Smooth muscle cell (in vitro differentiated cells): Measurements from ENCODE around the gene TIAM2. TPM values are rescaled to one million over a fixed set of nuclear protein-coding genes. Genes with fewer than 3 reads are reported as not detected.

Source experiments
- DNase-seq: peaks from one replicate; lab custom pipeline; 2025; ENCODE audit not compliant: unreplicated experiment; lab: John Stamatoyannopoulos, UW
- H2AFZ ChIP-seq: fragments of 200-600 bp; sonication (generic); 2 replicates; pipeline ENCODE4 v1.6.0; 2016; ENCODE audit warnings: antibody characterized with exemption, low read depth, mild to moderate bottlenecking
- H3F3A ChIP-seq: fragments of 200-600 bp; sonication (generic); 2 replicates; pipeline ENCODE4 v1.6.0; 2017; ENCODE audit warnings: antibody characterized with exemption, low read depth
- H3K27ac ChIP-seq: fragments of 200-600 bp; sonication (generic); 2 replicates; pipeline ENCODE4 v1.5.1; 2016; ENCODE audit warnings: low read depth, mild to moderate bottlenecking
- H3K27me3 ChIP-seq: fragments of 200-600 bp; sonication (generic); 2 replicates; pipeline ENCODE4 v1.6.1; 2016; ENCODE audit warnings: low read depth, mild to moderate bottlenecking
- H3K36me3 ChIP-seq: fragments of 200-600 bp; sonication (generic); 2 replicates; pipeline ENCODE4 v1.5.1; 2016; ENCODE audit warnings: low read depth
- H3K4me1 ChIP-seq: fragments of 200-600 bp; sonication (generic); 2 replicates; pipeline ENCODE4 v1.5.1; 2016; ENCODE audit warnings: low read depth
- H3K4me2 ChIP-seq: fragments of 200-600 bp; sonication (generic); 2 replicates; pipeline ENCODE4 v1.6.0; 2016; ENCODE audit warnings: mild to moderate bottlenecking
- H3K4me3 ChIP-seq: fragments of 200-600 bp; sonication (generic); 2 replicates; pipeline ENCODE4 v1.5.1; 2016; ENCODE audit warnings: mild to moderate bottlenecking
- H3K79me2 ChIP-seq: fragments of 200-600 bp; sonication (generic); 2 replicates; pipeline ENCODE4 v1.6.0; 2016; ENCODE audit warnings: low read depth, mild to moderate bottlenecking
- H3K9ac ChIP-seq: fragments of 200-600 bp; sonication (generic); 2 replicates; pipeline ENCODE4 v1.6.0; 2016; ENCODE audit warnings: low read depth
- H3K9me3 ChIP-seq: fragments of 200-600 bp; sonication (generic); replicated peaks from 2 replicates; pipeline ENCODE4 v1.5.1; 2016; ENCODE audit warnings: low read depth
- H4K20me1 ChIP-seq: fragments of 200-600 bp; sonication (generic); 2 replicates; pipeline ENCODE4 v1.6.0; 2016; ENCODE audit warnings: low read depth
- CTCF ChIP-seq: fragments of 200-600 bp; sonication (generic); IDR thresholded peaks from 2 replicates; pipeline ENCODE4 v1.5.1; 2017; ENCODE audit warnings: borderline replicate concordance, mild to moderate bottlenecking, antibody characterized with exemption; ENCODE audit not compliant: insufficient read depth, poor library complexity, severe bottlenecking
- WGBS: methylation state at CpG from one replicate; pipeline ENCODE4 v1.1.7; 2016; ENCODE audit warnings: low lambda C conversion rate; 5-methylcytosine and 5-hydroxymethylcytosine counted together
- polyA plus RNA-seq: library from polyadenylated mRNA; unstranded; fragments of >200 nt; fragmentation: Nextera tagmentation; extraction: Ambion mirVana; gene quantifications from 2 replicates; pipeline ENCODE4 v1.2.1, GENCODE V29; 2016
- total RNA-seq: library from RNA; depleted of rRNA; stranded (reverse); fragments of >200 nt; gene quantifications from 2 replicates; pipeline ENCODE4 v1.2.3, GENCODE V29; 2014

Gene TIAM2
- total and polyA plus RNA-seq, 2 experiments from 2014 or later: 13.1 to 24.9 TPM

- no peaks in the 10 kb centered on the region for H3K36me3 ChIP-seq
- H3K4me1 ChIP-seq: peaks cover 20% of the 10 kb centered on the region
- H3K9ac ChIP-seq: no peak overlapping the region
- peak overlapping the region; percentile 62 for H3K4me2 ChIP-seq
- H3K4me3 ChIP-seq: no peak overlapping the region
- TF ChIP-seq CTCF: no peak
- 53% methylated on average over 11 of the region's 11 CpGs for WGBS
- H3K79me2 ChIP-seq: peaks cover 5% of the 10 kb centered on the region
- no peaks in the 10 kb centered on the region for H3K9me3 ChIP-seq
- no peak for DNase-seq
- no peaks in the 10 kb centered on the region for H3K27me3 ChIP-seq
- H2AFZ ChIP-seq: no peak overlapping the region
- no peaks in the 10 kb centered on the region for H4K20me1 ChIP-seq
- H3F3A ChIP-seq: no peaks in the 10 kb centered on the region
- peak overlapping the region; percentile 87 for H3K27ac ChIP-seq
Observed at GRCh38 chr6:155108070-155108820, 113.1 kb downstream of the TIAM2 start.

- peaks cover 20% of the 10 kb centered on the region for H3K4me1 ChIP-seq
- H3K27me3 ChIP-seq: no peaks in the 10 kb centered on the region
- no peak overlapping the region for H3K27ac ChIP-seq
- no peak for TF ChIP-seq CTCF
- H3K79me2 ChIP-seq: peaks cover 5% of the 10 kb centered on the region
- H2AFZ ChIP-seq: no peak overlapping the region
- DNase-seq: no peak
- no peaks in the 10 kb centered on the region for H4K20me1 ChIP-seq
- H3K36me3 ChIP-seq: no peaks in the 10 kb centered on the region
- H3K9ac ChIP-seq: no peak overlapping the region
- no peaks in the 10 kb centered on the region for H3K9me3 ChIP-seq
- H3F3A ChIP-seq: no peaks in the 10 kb centered on the region
- H3K4me2 ChIP-seq: no peak overlapping the region
- 83% methylated on average over 2 of the region's 2 CpGs for WGBS
- no peak overlapping the region for H3K4me3 ChIP-seq
Observed at GRCh38 chr6:155110721-155111120, 115.6 kb downstream of the TIAM2 start.

- TF ChIP-seq CTCF: no peak
- 76% methylated on average over 5 of the region's 7 CpGs for WGBS
- H4K20me1 ChIP-seq: no peaks in the 10 kb centered on the region
Observed at GRCh38 chr6:155112757-155113156, 117.6 kb downstream of the TIAM2 start.

More at GRCh38 chr6:155112757-155113156, 117.6 kb downstream of the TIAM2 start:
- Histone ChIP-seq H3K36me3 (no peaks in the 10 kb centered on the region), H3F3A (no peaks in the 10 kb centered on the region), H2AFZ (no peak overlapping the region), H3K4me3 (no peak overlapping the region), H3K4me1 (peaks cover 13% of the 10 kb centered on the region), H3K79me2 (peaks cover 5% of the 10 kb centered on the region), H3K9me3 (no peaks in the 10 kb centered on the region), H3K27me3 (no peaks in the 10 kb centered on the region), H3K9ac (no peak overlapping the region), H3K27ac (no peak overlapping the region), H3K4me2 (no peak overlapping the region)
- no peak for DNase-seq
